GM15510 (cell line): ENCODE data around the gene SSNA1.

ENCODE experiments used
- POLR2A ChIP-seq: IDR thresholded peaks from 3 replicates; pipeline ENCODE4 v1.6.1; 2011; ENCODE audit warnings: borderline replicate concordance; ENCODE audit not compliant: insufficient read length; ENCODE audit errors: extremely low read depth

Gene SSNA1

GRCh38 chr9:137182836-137183235, 5.6 kb upstream of the SSNA1 start:
- no peak for TF ChIP-seq POLR2A

GRCh38 chr9:137183980-137184595, 4.4 kb upstream of the SSNA1 start:
- TF ChIP-seq POLR2A, result no peak

- TF ChIP-seq POLR2A, result no peak
These were observed 3.4 kb upstream of the SSNA1 start for GRCh38 chr9:137184881-137185660.

- TF ChIP-seq POLR2A, result no peak
These were observed 2.6 kb upstream of the SSNA1 start for GRCh38 chr9:137185921-137186320.

GRCh38 chr9:137186385-137186784, 2.1 kb upstream of the SSNA1 start:
- no peak for TF ChIP-seq POLR2A

GRCh38 chr9:137187386-137187785, 1.1 kb upstream of the SSNA1 start:
- TF ChIP-seq POLR2A, result no peak

- no peak for TF ChIP-seq POLR2A
These were observed 388 bp upstream of the SSNA1 start for GRCh38 chr9:137188086-137188489.

- no peak for TF ChIP-seq POLR2A
These were observed 1.1 kb downstream of the SSNA1 start for GRCh38 chr9:137189297-137190295.

- TF ChIP-seq POLR2A, result no peak
These were observed 1.9 kb downstream of the SSNA1 start for GRCh38 chr9:137190315-137190856.

- TF ChIP-seq POLR2A, result no peak
These were observed 2.8 kb downstream of the SSNA1 start for GRCh38 chr9:137191245-137191644.

- TF ChIP-seq POLR2A, result no peak
These were observed 3.4 kb downstream of the SSNA1 start for GRCh38 chr9:137191691-137192447.

GRCh38 chr9:137192448-137192780, 3.9 kb downstream of the SSNA1 start:
- no peak for TF ChIP-seq POLR2A

- no peak for TF ChIP-seq POLR2A
These were observed 4.4 kb downstream of the SSNA1 start for GRCh38 chr9:137192859-137193258.

- no peak for TF ChIP-seq POLR2A
These were observed 5.3 kb downstream of the SSNA1 start for GRCh38 chr9:137193771-137194170.
